OCI-LY1 (cell line): ENCODE results near the gene PPP1R1B.

Source experiments
- EZH2 ChIP-seq: fragments of 200-600 bp; sonication (generic), shearing (Covaris generic); IDR thresholded peaks from 2 replicates; pipeline ENCODE4 v1.8.0; 2017; ENCODE audit warnings: borderline replicate concordance, mixed run types, mild to moderate bottlenecking, antibody characterized with exemption, low read length, moderate library complexity, mixed read lengths
- TF ChIP-seq, protein P1 (sequence below): fragments of 200-600 bp; sonication (generic), shearing (Covaris generic); IDR thresholded peaks from 2 replicates; pipeline ENCODE4 v1.5.1; 2017; ENCODE audit warnings: mild to moderate bottlenecking, antibody characterized with exemption, low read length, moderate library complexity, mixed read lengths

- TF ChIP-seq, protein P1, sequence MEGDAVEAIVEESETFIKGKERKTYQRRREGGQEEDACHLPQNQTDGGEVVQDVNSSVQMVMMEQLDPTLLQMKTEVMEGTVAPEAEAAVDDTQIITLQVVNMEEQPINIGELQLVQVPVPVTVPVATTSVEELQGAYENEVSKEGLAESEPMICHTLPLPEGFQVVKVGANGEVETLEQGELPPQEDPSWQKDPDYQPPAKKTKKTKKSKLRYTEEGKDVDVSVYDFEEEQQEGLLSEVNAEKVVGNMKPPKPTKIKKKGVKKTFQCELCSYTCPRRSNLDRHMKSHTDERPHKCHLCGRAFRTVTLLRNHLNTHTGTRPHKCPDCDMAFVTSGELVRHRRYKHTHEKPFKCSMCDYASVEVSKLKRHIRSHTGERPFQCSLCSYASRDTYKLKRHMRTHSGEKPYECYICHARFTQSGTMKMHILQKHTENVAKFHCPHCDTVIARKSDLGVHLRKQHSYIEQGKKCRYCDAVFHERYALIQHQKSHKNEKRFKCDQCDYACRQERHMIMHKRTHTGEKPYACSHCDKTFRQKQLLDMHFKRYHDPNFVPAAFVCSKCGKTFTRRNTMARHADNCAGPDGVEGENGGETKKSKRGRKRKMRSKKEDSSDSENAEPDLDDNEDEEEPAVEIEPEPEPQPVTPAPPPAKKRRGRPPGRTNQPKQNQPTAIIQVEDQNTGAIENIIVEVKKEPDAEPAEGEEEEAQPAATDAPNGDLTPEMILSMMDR: no peak
- TF ChIP-seq EZH2: no peak
Measured at GRCh38 chr17:39612291-39612894, 14.4 kb upstream of the PPP1R1B start.
